ENCODE results near the gene AADACL4. TPM values are rescaled to one million over a fixed set of nuclear protein-coding genes. Genes with fewer than 3 reads are reported as not detected.

The AADACL4 gene
- total and polyA plus RNA-seq, 10 of the 15 experiments (the other 5 are each of a cell fraction or from before 2014, with no cell fraction given) = not detected

DNA sequence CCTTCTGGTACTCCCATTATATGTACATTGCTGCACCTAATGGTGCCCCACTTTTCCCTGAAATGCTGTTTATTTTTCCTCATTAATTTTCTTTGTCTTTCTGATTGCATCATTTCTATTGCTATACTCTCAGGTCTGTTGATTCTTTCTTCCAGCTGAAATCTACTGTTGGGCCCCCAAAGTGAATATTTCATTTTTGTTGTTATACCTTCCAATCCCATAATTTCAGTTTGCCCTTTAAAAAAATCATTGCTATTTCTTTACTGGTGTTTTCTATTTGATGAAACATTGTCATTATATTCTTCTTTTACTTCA is 3.0 kb upstream of the AADACL4 start:
- H3K4me1 ChIP-seq (ENCODE audit: control insufficient read depth, insufficient read depth, low read length) = no peaks in the 10 kb centered on the region
- no peaks in the 10 kb centered on the region for H3K79me2 ChIP-seq (ENCODE audit: control insufficient read depth, insufficient read depth, low read length)
- no peaks in the 10 kb centered on the region for H3K27me3 ChIP-seq (replicated peaks in 1 of 2; ENCODE audit: control insufficient read depth in 2 of 2, insufficient read depth in 2 of 2, low read length in 1 of 2)
- RAD21 ChIA-PET (ENCODE audit: unreplicated experiment) = no interaction called here
- no TSS peak for BruUV-seq (replicated peaks)
- H3K27ac ChIP-seq (ENCODE audit: control insufficient read depth, insufficient read depth) = no peak overlapping the region
- no peaks in the 10 kb centered on the region for H4K20me1 ChIP-seq (ENCODE audit: control insufficient read depth, insufficient read depth)
- intact Hi-C loops (cut with micrococcal nuclease; ENCODE audit: unreplicated experiment) (no loop called here), in situ Hi-C loops (cut with MboI) (no loop called here)
- no peak overlapping the region for H3K4me2 ChIP-seq (ENCODE audit: control insufficient read depth, insufficient read depth)
- H3K4me3 ChIP-seq = no peak overlapping the region
- no peak overlapping the region for H2AFZ ChIP-seq (ENCODE audit: control insufficient read depth, low read depth, low read length)
- no peaks in the 10 kb centered on the region for H3K36me3 ChIP-seq (ENCODE audit: control insufficient read depth in 2 of 2, insufficient read depth in 2 of 2, low read length in 1 of 2)
- ATAC-seq (no peak), FAIRE-seq (no peak), DNase-seq (ENCODE audit: low read depth, low spot score) (no peak)
- CTCF ChIA-PET = interaction anchor here (1.5 kb wide), 1 partner anchor 18 kb away, joined by 3 read pairs; no protein-coding TSS in a partner anchor
- TF ChIP-seq PML (IDR thresholded peaks at IDR 0.05; ENCODE audit: low read length) (no peak), RAD51 (IDR thresholded peaks at IDR 0.05) (no peak), SPI1 (IDR thresholded peaks at IDR 0.05; ENCODE audit: borderline replicate concordance, insufficient read depth, low read depth, low read length) (no peak), HSF1 (IDR thresholded peaks at IDR 0.05; ENCODE audit: low read depth, low read length) (no peak), JUND (IDR thresholded peaks at IDR 0.05; ENCODE audit: low read depth, low read length) (no peak), YY1 (IDR thresholded peaks at IDR 0.05; ENCODE audit: low read depth, low read length) (no peak), CBFB (IDR thresholded peaks at IDR 0.05; ENCODE audit: low read depth) (no peak), SREBF2 (IDR thresholded peaks at IDR 0.05; ENCODE audit: low read length) (no peak), HDGF (IDR thresholded peaks at IDR 0.05) (no peak), CBX5 (IDR thresholded peaks at IDR 0.05; ENCODE audit: low read depth) (no peak), CHD1 (IDR thresholded peaks at IDR 0.05; ENCODE audit: low read depth, low read length) (no peak), RAD21 (IDR thresholded peaks at IDR 0.05; ENCODE audit: insufficient read depth, low read depth, low read length) (no peak), ZBED1 (IDR thresholded peaks at IDR 0.05; ENCODE audit: borderline replicate concordance) (no peak)
- H3K9ac ChIP-seq (ENCODE audit: control insufficient read depth, insufficient read depth, low read length) = no peak overlapping the region
- SMC1A ChIA-PET (ENCODE audit: uncharacterized antibody, unreplicated experiment) = interaction anchor here (0.9 kb wide), 1 partner anchor 25 kb away, joined by 3 read pairs; no protein-coding TSS in a partner anchor
- peaks cover 8% of the 10 kb centered on the region; the same call in 2 of the 3 replicates for H3K9me3 ChIP-seq (replicated peaks; ENCODE audit: control insufficient read depth, insufficient read depth, low read length)
- POLR2A ChIA-PET = no interaction called here

All from GM12878 (cell line).